NCI-H146 treated with DMSO at 0.1 percent for 48 hours (cell line): ENCODE results near the gene POLDIP3.
"Not testable (repeated sequence)": the region's sequence is repeated elsewhere in the genome, so short reads cannot be mapped to it uniquely, and the experiment has no call there.

Experiments used
- DNase-seq: peaks from one replicate; lab custom pipeline; 2025; ENCODE audit not compliant: unreplicated experiment; lab: John Stamatoyannopoulos, UW

POLDIP3 gene

DNA sequence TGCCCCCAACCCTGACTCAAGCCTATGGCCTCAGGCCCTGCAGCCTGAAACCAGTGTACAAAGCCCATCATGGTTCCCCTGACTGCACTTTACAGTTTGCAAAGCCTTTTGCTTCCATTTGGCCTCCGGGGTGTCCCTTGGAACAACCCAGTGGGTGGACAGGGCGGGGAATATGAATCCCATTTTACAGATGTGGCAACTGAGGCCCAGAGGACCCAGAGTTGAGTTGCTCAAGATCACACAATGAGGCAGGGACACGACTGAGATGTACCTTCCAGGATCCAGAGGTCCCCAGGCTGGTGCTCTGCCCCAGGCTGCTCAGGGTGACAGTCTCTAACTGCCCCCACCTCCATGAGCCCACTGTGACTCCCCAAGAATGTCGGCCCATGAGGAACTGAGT lies 5.4 kb upstream of the POLDIP3 start:
- no peak for DNase-seq

DNA sequence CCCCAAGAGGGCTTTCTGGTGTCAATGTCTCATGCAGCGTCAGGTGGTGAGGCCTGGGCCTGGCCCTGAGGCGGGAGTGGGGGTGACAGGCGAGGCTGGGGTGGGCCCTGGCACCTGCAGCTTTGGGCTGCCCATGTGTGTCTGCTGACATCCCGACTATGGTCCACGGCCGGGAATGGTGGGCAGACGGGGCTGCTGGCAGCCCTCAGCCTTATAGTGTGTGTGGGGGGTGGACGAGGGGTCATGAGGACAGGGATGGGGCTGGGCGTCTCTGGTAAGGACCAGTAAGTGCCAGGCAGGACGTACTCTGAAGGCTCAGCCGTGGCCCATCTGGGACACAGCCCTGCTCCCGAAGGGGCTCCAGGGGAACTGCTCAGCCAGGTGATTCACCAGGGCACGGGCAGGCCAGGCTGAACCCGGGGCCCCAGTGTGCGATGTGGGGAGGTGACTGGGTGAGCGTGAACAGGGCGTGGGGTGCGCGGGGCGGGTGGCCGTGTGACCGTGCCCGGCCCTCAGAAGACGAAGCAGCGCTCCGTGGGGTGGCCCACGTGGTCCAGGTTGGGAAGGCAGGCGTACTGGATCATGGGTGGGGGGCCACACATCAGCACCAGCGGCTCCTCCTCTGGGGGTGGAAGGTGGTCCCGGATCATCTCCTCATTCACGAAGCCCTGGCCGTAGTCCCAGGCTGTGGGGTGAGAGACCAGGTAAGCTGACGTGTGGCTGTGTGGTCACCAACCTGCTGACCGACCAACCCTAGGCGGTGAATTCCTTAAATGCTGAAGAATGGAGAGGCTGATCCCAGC lies 4.8 kb upstream of the POLDIP3 start:
- no peak for DNase-seq

DNA sequence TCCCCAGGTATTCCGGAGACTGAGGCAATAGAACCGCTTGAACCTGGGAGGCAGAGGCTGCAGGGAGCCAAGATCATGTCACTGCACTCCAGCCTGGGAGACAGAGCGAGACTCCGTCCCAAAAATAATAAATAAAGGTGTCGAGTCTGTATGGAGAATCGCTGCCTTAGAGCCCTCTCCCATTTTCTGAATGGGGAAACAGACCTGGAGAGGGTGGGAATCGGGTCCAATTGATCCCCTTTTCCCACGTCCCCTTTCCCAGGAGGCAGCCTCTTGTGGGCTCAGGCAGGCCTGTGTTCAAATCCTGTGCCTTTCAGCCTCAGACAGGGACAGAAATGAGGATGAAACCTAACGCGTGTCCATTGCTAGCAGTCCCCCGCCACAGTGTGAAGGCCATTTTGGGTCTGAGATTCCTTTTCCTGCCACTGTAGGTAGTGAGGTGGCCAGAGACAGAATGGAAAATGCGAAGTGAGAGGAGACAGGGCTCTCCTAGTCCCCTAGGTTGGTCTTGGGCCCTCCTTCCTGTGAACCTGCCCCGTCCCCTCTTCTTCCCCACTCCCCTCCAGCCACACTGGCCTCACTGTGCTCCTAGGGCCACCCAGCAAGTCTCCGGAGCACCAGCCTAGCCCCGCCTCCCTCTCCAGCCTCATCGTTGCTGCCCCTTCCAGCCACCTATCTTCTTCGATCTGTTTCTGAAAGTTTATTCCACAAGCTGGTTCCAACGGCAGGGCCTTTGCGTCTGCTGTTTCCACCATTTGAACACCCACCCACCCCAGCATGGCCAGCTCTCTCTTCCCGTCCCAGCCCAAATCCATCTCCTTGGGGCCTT lies 2.7 kb upstream of the POLDIP3 start:
- no peak for DNase-seq

DNA sequence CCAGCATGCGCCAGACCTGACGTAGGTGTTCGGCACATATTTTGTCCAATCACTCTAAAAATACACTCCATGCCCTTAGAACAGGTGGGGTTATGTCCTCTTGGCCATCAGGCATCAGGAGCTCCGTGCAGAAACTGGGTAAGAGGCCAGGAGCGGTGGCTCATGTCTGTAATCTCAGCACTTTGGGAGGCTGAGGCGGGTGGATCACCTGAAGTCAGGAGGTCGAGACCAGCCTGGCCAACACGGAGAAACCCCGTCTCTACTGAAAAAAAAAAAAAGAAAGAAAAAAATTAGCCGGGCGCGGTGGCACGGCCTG lies 1.1 kb upstream of the POLDIP3 start:
- DNase-seq: peak; percentile 82

DNA sequence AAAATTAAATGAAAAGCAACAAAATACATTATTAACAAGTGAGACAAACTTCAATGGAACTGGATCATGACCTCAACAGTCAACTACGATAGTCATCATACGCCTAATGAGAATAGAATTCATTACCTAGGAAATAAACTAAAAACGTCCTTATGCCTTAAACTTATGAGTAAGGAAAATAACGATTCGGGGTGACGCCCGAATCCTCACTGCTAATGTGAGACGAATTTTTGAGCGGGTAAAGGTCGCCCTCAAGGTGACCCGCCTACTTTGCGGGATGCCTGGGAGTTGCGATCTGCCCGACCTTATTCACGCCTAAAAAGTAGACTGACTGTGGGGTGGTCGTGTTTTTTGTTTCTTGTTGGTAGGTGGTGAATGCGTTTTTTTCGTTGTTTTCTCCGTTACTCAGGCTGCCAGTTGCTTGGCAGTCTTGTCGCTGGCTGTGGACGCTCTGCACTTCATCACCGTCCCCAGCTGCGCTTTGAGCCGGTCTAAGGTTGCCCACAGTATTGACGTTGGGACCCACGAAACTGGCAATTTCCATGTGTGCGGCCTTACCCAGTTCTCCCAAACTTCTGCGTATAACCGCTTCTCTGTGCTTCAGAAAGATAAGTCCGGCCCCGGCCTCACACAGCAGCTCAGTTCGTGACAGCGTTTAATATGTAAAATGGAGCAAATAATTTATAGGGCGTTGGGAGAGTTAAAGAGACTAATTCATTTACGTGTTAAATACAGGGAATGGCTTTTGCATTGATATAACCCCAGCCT lies 593 bp upstream of the POLDIP3 start:
- peak; percentile 99 for DNase-seq

DNA sequence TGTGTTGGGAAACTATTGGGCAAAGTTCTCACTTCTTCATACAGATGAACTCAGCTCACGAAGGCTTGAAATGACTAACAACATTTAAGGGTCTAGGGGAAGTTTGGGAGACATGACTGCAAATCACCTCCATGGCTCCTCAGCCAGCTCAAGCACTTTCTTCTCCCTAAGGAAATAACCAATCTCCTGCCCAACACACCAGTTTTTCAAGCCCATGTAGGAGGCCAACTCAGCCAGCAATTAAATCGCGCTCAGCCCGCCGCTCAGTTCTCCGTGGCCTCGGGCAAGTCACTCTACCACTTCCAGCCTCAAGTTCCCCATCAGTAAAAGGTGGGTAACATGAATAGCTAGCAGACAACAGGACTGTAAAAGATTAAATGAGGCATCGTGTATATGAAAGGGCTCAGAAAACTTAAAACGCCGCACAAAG lies 796 bp downstream of the POLDIP3 start:
- peak; percentile 65 for DNase-seq

DNA sequence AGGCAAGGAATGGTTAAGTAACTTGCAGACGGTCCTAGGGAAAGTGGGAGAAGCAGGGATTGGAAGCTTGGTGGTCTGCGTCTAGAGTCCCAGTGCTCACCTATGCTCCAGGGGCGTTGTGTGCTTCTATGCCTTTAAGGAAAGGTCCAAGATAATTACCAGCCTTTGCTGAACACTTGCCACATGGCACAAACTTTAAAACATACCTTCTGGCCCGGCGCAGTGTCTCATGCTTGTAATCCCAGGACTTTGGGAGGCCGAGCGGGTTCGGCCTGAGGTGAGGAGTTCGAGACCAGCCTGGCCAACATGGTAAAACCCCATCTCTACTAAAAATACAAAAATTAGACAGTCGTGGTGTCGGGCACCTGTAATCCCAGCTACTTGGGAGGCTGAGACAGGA lies 2.3 kb downstream of the POLDIP3 start:
- DNase-seq: no peak

DNA sequence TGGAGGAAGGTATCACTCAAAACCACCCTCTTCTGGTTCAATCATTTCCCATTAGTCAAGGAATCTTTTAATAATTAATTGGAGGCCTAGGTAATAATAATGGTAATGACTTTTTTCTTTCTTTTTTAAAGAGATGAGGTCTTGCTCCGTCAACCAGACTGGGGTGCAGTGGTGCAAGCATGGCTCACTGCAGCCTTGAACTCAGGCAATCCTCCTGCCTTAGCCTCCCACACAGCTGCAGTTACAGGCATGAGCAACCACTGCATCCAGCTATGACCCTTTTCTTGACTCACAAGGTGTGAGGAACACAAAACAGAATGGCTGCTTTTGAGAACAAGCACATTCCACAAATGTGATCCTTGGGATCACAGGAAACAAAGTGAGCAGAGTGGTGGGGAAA lies 3.6 kb downstream of the POLDIP3 start:
- no peak for DNase-seq

DNA sequence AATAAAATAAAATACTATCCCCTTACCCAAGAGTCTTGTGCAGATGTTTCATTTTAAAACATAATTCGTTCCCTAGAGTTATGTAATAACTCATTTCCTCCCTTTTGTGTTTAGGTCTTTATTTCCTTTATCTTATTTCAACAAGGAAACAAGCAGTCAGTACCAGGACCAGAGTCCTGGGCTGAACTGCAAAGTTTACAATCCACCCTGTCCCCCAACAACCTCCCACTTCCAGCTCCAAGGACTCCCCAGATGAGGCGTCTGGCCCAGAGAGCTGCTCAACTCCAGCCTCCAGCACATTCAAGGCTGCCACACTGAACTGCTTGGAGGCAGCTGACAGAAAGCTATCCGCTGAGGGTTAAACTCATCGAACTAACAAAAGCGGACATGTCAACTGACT lies 4.5 kb downstream of the POLDIP3 start:
- DNase-seq: no peak

DNA sequence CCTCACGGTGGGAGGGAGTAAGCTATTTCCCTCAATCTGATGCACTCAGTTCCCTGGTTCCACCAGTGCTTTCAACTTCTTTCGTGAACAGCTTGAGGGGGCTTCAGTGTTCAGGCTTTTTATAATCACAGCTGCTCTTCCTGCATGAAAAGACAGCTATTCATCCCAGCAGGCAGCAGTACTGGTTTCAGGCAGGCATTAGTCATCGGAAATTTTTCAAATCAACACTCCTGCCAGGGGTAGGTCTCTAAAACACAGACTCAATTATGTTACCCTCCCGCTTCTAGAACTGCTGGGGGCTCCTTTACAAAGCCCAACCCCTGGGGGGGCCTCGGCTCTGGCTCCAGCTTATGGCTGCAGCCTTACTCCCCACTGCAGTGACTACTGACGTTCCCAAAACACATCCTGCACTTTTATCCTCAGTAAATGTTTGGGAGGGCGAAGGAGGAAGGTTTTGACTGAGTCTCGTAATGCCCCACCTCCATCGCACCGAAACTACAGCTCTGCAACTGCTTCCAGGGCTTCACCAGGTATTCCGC lies 5.8 kb downstream of the POLDIP3 start:
- DNase-seq: peak; percentile 13

DNA sequence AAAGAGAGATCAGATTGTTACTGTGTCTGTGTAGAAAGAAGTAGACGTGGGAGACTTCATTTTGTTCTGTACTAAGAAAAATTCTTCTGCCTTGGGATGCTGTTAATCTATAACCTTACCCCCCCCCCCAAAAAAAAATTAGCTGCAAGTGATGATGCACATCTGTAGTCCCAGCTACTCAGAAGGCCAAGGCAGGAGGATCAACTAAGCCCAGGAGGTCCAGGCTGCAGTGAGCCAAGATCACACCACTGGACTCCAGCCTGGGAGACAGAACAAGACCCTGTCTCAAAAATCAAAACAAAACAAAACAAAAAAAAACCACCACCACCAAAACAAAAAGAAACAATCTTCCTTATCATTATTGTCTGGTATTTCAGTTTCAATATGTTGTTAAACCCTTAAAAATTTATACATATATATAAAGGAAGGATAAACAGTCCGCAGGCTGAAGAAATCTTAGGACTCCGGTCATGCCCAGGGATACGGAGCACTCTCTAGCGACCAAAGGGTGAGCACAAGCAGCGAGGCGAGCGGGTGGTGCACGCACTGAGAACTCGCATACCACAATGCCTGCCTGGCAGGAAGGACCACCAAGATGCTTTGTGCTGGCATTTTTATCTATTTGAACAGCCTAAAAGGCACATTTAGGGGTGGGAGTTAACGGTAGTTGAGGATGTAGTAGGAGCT lies 6.4 kb downstream of the POLDIP3 start:
- DNase-seq: no peak

DNA sequence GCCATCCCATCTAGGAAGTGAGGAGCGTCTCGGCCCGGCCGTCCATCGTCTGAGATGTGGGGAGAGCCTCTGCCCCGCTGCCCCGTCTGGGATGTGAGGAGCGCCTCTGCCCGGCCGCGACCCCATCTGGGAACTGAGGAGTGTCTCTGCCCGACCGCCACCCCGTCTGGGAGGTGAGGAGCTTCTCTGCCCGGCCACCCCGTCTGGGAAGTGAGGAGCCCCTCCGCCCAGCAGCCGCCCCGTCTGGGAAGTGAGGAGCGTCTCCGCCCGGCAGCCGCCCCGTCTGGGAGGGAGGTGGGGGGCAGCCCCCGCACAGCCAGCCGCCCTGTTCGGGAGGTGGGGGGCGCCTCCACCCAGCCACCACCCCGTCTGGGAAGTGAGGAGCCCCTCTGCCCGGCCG lies 7.0 kb downstream of the POLDIP3 start:
- not testable (repeated sequence) for DNase-seq

DNA sequence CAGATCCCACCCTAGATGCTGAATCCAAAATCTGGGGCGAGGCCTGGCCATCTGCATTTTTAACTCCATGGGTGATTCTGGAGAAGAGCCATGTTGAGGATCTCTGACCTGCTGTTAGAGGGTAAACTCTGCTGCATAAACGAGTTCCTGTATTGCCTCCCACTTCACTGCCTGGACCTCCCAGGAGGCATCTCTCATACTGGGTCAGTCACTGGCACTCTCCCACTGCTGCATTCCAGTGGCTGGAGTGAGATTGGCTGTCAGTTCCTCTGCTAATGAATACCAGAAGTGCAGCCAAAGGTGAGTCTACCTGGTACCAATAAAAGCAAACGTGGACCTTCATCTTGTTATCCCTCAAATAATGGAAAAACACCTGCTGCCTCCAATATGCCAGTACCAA lies 10.3 kb downstream of the POLDIP3 start:
- no peak for DNase-seq

DNA sequence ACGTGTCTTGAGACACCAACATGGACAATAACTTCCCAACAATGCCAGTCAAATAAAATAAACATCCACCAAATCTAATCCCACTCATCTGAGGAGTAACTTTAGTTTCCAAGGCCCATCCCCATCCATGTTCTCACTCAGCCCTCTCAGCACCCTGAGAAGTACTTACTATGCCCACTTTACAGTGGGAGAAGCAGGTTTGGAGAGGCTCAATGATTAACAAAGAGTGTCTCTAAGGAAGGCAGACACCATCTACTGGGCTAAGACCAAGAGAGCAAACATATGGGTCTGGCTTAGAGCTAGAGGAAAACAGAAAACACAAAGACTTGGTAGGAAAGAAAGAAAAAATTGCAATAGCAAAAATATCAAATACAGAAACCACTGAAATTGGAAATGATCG lies 11.3 kb downstream of the POLDIP3 start:
- DNase-seq: no peak

DNA sequence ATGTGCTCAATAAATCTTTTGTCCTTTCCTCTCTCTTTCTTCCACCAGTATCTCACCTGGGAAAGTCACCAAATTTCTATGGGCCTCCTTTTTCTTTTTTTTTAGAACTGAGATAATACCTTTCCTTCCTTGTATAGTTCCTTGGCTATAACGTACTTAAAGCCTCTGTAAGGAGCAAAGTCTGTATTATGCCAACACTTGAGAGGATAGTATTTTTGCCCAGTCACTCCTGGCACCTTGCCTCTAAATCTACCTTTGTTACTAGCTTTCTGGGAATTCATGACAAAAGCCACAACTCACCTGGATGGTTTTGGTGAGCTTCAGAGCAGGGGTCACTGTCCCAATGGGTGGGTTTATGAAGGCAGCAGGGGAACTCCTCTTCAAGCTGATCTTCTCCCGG lies 12.2 kb downstream of the POLDIP3 start:
- no peak for DNase-seq

DNA sequence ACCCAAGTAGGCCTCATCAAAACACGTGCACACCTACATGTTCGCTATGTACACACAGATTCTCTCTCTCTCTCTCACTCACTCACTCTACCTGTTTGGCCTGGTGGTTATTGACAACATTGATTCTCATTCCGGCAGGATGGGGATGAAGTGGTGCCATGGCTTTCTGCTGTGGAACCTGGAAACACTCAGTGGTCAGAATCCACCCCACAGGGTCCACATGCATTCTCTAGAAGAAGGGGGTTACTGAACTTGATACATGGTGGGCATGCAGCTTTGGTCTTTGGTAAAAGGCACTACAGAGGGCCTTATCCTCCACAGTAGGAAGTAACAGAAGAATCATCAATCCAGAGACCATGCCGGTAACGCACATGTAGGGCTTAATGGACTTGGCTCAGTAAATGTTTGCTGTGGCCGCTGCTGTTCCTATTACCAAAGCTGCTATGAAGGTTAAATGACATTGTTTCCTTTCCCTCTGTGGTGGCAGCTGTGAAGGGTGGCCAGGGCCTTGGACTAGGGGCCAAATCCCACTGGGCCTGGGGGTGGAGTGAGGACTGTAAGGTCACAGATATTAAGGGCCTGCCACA lies 12.7 kb downstream of the POLDIP3 start:
- DNase-seq: no peak

DNA sequence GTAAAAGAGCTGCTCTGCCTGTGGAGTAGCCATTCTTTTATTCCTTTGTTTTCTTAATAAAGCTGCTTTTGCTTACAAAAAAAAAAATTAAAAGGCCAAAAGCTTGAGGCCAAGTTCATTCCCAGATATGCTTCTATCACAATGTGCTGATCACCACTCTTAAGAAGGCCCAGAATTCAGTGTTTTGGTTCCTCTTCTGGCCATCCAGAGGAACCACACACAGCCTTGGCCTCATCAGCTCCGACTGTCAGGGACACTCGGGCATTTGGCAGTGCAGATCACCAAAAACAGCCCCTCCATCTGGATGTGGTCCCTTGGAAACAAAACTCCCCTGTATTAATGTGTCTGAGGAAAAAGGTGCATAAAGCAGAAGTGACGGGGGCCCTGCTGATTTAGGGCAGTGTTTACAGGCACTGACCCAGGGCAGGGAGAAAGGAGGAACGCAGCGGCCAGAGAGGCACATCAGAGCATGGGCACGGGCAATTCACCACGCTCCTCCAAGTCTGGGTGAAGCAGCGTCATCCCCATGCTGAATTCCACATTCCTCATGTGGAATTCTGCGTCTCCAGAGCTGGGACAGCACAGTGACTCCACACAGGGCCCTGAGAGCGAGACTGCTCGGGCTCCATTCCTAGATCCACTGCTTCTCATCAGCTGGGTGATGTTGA lies 17.7 kb downstream of the POLDIP3 start:
- DNase-seq: no peak

DNA sequence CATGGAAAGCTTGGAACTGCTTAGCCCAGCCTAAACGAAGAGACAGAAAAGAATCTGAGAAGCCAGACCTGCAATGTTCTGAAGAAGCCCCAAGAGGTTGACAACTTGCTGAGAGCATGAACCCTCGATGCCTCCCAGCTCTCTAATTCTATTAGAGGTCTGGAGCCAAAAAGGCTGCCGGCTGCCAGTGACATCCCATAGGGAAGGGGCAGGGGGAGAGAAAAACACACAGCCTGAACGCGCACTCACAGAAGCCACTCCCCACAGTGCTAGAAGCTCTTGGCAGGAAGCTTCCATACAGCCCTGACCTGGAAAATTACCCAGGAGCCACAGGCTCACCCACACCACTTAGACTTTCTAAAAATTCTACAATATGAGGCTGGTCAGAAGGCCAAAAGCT lies 18.3 kb downstream of the POLDIP3 start:
- no peak for DNase-seq

DNA sequence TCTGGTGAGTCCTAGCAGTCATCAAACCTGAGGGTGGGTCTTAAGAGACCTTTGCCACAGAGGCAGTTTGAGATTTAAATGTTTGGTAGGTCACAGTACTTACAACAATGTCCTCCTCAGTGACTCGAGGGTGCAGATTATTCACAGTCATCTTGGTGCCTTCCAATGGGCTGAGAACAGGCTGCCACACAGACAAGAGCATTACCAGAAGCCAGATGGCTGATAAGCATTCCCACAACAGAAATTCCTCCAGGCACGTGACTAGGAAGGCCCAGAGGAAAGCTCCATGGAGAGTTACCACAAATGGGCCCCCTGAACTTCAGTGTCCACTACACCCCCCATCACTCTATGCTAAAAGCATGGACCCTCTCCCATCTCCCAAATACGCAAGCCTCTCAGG lies 19.2 kb downstream of the POLDIP3 start:
- no peak for DNase-seq

DNA sequence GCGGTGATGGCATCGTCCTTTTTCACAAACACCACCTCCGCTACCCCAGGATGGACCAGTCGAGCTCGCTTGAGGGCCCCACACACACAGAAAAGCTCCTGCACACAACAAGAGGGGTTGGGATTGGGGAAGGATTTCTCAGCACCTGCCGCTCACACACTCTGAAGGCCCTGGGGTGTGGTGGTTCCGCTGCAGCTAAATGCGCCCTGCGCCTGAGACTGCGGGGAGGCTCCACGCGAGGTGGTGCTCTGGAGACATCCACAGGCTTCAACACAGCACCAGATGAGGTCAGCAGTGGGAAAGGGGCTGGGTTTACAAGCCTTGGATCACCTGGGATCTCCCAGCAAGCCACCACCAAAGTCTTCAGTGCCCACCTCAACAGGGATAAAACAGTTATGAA lies 22.7 kb downstream of the POLDIP3 start:
- no peak for DNase-seq
